Lower leg skin (tissue), 4 donors: ENCODE measurements around the gene IPO11. TPM values are rescaled to one million over a fixed set of nuclear protein-coding genes. Genes with fewer than 3 reads are reported as not detected.

ENCODE experiments used
- DNase-seq, 2 donors: peaks; one replicate each; pipeline ENCODE4 v3.0.0-alpha.2; 2019; ENCODE audit warnings: low spot score in 2 of 2
- H3K4me3 ChIP-seq: fragments of 200-600 bp; sonication (generic); 2 replicates; pipeline ENCODE4 v1.5.1; 2017; ENCODE audit warnings: mild to moderate bottlenecking, low read depth; ENCODE audit not compliant: poor library complexity, severe bottlenecking
- POLR2A ChIP-seq, 2 donors: fragments of 450-650 bp; IDR thresholded peaks; one replicate each; pipeline ENCODE4 v1.6.1; 2016 to 2017; ENCODE audit warnings: antibody characterized with exemption in 2 of 2, mild to moderate bottlenecking in 1 of 2, moderate library complexity in 1 of 2
- WGBS, 2 donors: methylation state at CpG; one replicate each; pipeline ENCODE4 v1.1.5; 2018; 5-methylcytosine and 5-hydroxymethylcytosine counted together
- intact Hi-C: fragments of 100-400 bp; cut with DNase I; formaldehyde crosslinking; loops from one replicate; pipeline ENCODE4 v1.15.0; 2023; ENCODE audit warnings: low total_unique reads
- total RNA-seq, 4 donors: library from RNA; depleted of rRNA; stranded (reverse); fragments of >200 nt; gene quantifications; one replicate each; pipeline ENCODE4 v1.1.0, GENCODE V29; 2016
- TF ChIP-seq, protein P1 (sequence below), 3 donors: fragments of 450-650 bp; IDR thresholded peaks; one replicate each; pipeline ENCODE4 v1.5.1; 2016; ENCODE audit warnings: antibody characterized with exemption in 3 of 3, mild to moderate bottlenecking in 3 of 3, moderate library complexity in 2 of 3

The IPO11 gene
- total RNA-seq, 4 donors from 2014 or later, result 12.9 to 21.8 (median 15.2) TPM

DNA sequence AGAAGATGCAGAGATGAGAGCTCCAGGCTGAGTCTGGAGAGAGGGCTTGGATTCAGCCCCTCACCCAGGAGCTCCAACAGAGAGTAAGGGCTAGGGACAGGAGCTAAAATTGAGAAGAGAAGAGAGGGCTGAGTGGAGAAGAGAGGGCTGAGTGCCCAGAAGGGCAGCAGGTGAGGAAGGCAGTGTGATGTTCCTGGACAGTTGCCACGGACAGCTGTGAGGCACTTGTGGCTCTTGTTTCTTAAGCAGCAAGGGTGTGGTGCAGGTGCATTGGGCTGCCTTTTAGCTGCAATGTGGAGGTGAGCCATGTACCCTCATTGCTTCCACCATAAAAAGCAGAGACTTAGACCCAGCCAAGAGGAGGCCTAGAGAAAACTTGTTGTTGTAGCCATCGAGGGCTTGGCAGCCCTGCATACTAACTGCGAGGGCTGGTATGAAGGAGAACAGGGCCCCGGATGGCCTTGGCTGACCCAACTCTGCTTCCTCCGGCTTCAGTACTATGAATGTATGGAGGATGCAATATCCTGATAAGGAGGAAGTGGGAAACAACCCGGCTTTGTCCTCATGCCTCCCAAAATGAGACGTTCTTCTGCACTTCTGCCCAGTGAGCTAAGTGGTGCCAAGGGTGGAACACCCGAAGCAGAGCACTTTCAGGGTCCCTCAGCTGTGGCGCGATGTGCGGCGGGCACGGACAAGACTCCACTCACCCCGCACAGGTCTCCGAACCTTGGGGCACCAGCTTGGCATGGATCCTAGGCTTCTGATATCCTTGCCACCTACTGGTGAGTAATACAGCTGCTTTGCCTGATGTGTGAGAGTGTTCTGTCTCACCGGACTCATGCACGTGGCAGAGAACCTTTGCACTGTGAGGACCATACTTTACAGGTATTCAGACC lies 231.2 kb downstream of the IPO11 start:
- DNase-seq, result no peak
- WGBS, 2 donors, result 89% methylated on average over 17 of the region's 17 CpGs
- TF ChIP-seq, protein P1, sequence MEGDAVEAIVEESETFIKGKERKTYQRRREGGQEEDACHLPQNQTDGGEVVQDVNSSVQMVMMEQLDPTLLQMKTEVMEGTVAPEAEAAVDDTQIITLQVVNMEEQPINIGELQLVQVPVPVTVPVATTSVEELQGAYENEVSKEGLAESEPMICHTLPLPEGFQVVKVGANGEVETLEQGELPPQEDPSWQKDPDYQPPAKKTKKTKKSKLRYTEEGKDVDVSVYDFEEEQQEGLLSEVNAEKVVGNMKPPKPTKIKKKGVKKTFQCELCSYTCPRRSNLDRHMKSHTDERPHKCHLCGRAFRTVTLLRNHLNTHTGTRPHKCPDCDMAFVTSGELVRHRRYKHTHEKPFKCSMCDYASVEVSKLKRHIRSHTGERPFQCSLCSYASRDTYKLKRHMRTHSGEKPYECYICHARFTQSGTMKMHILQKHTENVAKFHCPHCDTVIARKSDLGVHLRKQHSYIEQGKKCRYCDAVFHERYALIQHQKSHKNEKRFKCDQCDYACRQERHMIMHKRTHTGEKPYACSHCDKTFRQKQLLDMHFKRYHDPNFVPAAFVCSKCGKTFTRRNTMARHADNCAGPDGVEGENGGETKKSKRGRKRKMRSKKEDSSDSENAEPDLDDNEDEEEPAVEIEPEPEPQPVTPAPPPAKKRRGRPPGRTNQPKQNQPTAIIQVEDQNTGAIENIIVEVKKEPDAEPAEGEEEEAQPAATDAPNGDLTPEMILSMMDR (IDR thresholded peaks at IDR 0.05), result no peak
- TF ChIP-seq POLR2A (IDR thresholded peaks at IDR 0.05), result no peak
- H3K4me3 ChIP-seq, result no peak overlapping the region
- intact Hi-C loops, result no loop called here

DNA sequence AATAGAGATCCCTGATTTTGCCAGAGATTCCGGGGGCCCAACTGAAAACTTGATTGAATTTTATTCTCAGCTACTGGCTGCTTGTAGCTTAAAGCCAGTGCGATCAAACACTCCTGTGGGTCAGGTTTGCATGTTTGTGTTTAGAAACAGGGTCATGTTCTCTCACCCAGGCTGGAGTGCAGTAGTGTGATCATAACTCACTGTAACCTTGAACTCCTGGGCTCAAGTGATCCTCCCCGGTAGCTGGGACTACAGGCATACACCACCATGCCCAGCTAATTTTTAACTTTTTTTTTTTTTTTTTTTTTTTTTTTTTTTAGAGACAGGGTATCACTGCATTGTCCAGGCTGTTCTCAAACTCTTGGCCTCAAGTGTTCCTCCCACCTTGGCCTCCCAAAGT lies 232.7 kb downstream of the IPO11 start:
- no peak overlapping the region for H3K4me3 ChIP-seq
- TF ChIP-seq, protein P1 (IDR thresholded peaks at IDR 0.05), result no peak
- no peak for TF ChIP-seq POLR2A (IDR thresholded peaks at IDR 0.05)
- 95 to 98% methylated on average over 3 of the region's 3 CpGs for WGBS, 2 donors
- intact Hi-C loops, result no loop called here
- DNase-seq, result no peak

DNA sequence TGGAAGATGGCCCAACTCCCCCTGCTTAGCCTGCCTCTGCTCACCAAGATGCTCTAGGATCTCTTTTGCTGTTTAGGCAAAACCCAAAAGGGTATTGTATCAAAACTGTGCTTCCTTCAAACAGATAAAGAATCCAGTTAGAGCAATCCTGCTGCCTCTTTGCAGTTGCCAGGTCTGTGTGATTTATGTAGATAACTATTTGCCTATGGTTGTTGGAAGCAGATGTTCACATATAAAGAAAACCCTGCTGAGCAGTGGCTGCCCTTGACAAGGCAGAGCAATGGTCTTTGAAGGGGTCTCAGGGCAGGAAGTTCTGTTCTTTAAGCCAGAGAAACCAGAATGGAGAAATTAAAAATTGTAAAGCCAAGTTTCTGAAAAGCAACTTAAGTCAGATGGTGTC lies 234.7 kb downstream of the IPO11 start:
- no peak for DNase-seq
- intact Hi-C loops, result no loop called here
- TF ChIP-seq, protein P1 (IDR thresholded peaks at IDR 0.05), result no peak
- TF ChIP-seq POLR2A (IDR thresholded peaks at IDR 0.05), result no peak
- H3K4me3 ChIP-seq, result no peak overlapping the region

DNA sequence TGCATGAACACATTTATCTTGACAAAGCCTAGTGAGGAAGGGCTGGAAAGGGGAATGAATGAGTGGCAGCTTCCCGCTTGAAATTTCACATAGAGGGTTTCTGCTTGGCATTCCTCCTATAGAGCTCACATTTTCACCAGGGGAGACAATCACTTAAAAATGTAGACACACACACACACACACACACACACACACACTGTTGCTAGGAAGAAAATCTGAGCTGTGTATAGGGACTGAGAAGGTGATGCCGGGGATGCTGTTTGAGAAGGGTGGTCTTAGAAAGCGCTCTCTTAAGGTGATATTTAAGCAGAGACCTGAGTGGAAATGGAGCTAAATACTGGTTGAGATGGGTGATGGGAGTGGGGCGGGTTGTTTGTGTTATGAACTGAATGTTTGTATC lies 236.5 kb downstream of the IPO11 start:
- no peak for DNase-seq
- WGBS, 2 donors, result 87% methylated on average over 4 of the region's 4 CpGs
- H3K4me3 ChIP-seq, result no peak overlapping the region
- TF ChIP-seq POLR2A (IDR thresholded peaks at IDR 0.05), result no peak
- TF ChIP-seq, protein P1 (IDR thresholded peaks at IDR 0.05), result no peak
- intact Hi-C loops, result no loop called here

DNA sequence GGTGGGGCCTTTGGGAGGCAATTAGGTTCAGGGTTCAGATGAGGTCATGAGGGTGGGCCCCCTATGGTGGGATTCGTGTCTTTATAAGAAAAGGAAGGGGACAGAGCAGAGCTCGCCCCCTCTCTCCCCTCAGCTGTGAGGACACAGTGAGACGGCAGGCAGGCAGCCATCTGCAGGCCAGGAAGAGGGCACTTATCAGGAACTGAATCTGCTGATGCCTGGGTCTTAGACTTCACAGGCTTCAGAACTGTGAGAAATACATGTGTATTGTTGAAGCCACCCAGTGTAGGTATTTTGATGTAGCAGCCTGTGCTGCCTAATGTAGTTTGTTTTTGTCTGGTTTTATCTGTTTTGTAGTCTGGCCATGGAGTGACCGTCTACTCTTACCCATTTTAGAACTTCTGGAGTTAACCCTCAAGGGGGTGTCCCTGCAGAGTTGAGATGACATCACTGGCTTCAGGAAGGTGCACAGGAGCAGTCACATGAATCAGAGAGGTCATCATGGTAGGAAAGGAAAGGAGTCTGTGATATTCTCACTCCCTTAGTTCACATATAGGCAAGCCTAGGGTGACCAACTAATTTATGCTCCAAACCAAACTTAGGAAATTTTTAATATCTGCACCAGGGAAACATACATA lies 237.0 kb downstream of the IPO11 start:
- intact Hi-C loops, result no loop called here
- H3K4me3 ChIP-seq, result no peak overlapping the region
- DNase-seq, result no peak
- no peak for TF ChIP-seq POLR2A (IDR thresholded peaks at IDR 0.05)
- TF ChIP-seq, protein P1 (IDR thresholded peaks at IDR 0.05), result no peak
- 67 to 76% methylated on average over 4 of the region's 4 CpGs for WGBS, 2 donors
